EH (cell line): ENCODE data around the gene LSM14A.
"Not testable (repeated sequence)": the region's sequence is repeated elsewhere in the genome, so short reads cannot be mapped to it uniquely, and the experiment has no call there.

ENCODE experiments used
- DNase-seq: peaks from one replicate; pipeline ENCODE4 v3.0.0-alpha.2; 2015; ENCODE audit warnings: low read depth

The LSM14A gene

DNA sequence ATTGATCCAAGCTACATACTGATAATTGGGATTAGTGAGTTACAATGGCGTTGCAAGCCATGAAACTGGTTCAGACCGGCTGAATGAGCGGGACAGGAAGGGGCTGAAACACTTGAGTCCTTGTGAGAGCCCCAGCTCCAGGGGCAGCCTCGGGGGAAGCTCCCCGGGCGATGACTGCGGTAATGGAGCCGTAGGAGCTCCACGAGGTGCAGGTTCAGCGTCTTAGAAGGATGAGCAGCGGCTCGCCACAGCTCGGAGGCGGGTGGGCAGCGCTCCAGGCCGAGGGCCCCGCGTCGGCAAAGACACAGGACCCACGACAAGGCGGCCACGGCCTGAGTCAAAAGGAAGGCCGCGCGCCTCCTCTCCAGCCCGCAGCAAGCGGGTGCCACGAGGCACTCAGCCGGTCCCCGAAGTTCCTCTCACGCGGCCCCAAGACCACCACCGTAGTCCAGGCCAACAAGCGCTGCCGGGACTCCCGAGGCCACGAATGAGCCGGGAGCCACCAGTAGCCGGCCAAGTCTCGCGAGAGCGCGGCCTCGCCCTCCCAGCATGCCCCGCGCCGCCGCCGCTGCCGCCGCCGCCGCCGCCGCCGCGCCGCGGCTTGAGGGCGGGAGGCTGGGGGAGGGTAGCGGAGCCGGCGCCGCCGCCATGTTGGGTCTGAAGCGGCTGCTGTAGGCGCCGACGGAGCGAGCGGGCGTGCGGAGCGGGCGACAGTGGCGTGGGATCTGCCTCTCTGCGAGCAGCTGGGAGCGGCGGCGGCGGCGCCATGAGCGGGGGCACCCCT lies at the start of gene LSM14A:
Gene LSM14A (plus strand): TSS at position 628 of the 784 bp plus-strand sequence. CDS start 139 bp downstream, at position 767.
- DNase-seq = peak; percentile 91

- DNase-seq = no peak
Observed at GRCh38 chr19:34124828-34125227, 47.5 kb upstream of the LSM14A start.

DNA sequence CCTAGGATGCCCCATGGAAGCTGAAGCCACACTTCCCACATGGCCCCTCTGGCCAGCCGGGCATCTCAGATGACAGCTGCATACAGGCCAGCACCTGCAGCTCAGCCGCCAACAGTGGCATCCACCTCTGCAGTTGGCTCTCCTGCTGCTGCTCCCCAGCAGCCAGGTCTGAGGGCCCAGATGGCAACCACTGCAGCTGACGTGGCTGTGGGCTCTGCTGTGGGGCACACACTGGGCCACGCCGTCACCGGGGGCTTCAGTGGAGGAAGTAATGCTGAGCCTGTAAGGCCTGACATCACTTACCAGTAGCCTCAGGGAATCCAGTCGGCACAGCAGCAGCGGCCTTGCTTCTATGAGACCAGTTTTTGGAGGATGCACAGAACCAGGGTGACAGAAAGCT lies 45.3 kb upstream of the LSM14A start:
- DNase-seq = no peak

DNA sequence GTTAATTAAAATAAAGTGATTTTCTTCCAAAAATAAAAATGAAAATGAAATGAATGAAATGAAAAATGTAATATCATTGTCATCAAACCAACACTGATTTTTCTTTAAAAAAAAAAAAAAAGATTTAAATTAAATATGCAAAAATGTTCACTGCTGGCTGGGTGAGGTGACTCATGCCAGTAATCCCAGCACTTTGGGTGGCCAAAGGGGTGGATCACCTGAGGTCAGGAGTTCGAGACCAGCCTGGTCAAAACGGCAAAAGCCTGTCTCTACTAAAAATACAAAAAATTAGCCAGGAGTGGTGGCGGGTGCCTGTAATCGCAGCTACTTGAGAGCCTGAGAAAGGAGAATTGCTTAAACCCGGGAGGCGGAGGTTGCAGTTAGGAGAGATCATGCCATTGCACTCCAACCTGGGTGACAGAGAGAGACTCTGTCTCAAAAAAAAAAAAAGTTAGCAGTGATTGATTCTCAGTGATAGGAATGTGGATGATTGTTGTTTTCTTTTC lies 44.6 kb upstream of the LSM14A start:
- DNase-seq = no peak

GRCh38 chr19:34128558-34129250 lies 43.6 kb upstream of the LSM14A start:
- DNase-seq = peak; percentile 68

DNA sequence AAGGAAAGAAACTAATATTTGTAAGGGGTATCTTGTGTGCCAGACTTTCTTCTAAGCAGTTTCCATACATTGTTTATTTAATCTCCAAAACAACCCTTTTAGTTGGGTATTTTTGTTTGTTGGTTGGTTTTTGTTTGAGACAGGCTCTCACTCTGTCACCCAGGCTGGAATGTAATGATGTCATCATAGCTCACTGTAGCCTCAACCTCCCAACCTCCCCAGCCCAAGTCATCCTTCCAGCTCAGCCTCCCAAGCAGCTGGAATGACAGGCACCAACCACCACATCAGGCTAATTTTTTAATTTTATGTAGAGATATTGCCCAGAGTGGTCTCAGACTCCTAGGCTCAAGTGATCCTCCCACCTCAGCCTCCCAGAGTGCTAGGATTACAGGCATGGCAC lies 41.2 kb upstream of the LSM14A start:
- DNase-seq = peak; percentile 25

- DNase-seq = not testable (repeated sequence)
Observed at GRCh38 chr19:34132145-34132544, 40.2 kb upstream of the LSM14A start.

- not testable (repeated sequence) for DNase-seq
Observed at GRCh38 chr19:34132706-34133105, 39.6 kb upstream of the LSM14A start.

- peak; percentile 82 for DNase-seq
Observed at GRCh38 chr19:34134190-34135053, 37.9 kb upstream of the LSM14A start.

- no peak for DNase-seq
Observed at GRCh38 chr19:34135054-34135800, 37.1 kb upstream of the LSM14A start.

- DNase-seq = no peak
Observed at GRCh38 chr19:34135821-34136611, 36.3 kb upstream of the LSM14A start.

DNA sequence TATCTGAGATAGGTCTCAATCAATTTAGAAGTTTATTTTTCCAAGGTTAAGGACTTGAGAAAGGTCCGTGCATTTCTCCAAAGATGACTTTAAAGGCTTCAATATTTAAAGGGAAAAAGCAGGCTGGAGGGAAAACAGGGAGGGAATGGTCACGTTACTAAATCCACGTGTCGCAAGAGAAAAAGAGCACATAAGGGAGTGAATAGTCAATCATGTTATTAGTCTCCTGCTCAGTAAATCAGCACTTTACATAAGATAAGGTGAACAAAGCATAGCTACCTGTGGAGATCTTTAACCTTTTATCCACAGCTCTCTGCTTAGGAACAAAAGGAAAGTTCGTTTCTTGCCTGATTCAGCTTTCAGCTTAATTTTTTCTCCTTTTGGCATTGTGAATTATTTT lies 31.3 kb upstream of the LSM14A start:
- DNase-seq = no peak

DNA sequence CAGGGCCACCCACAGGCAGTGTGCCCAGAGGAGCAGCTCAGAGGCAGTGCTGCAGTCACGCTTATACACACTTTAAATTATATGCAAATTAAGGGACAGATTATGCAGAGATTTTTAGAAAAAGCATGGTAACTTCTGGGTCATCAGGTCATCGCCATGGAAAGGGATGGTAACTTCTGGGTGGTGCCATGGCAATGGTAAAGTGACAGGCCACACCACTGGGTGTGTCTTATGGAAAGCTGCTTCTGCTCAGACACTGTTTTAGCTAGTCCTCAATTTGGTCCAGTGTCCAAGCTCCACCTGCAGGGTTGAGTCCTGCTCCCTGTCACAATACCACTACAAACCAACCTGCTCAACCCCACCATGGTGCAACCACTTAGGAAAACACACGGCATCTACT lies 29.9 kb upstream of the LSM14A start:
- DNase-seq = no peak

- DNase-seq = peak; percentile 62
Observed at GRCh38 chr19:34145741-34146202, 26.5 kb upstream of the LSM14A start.

GRCh38 chr19:34148658-34149185 lies 23.6 kb upstream of the LSM14A start:
- no peak for DNase-seq

DNA sequence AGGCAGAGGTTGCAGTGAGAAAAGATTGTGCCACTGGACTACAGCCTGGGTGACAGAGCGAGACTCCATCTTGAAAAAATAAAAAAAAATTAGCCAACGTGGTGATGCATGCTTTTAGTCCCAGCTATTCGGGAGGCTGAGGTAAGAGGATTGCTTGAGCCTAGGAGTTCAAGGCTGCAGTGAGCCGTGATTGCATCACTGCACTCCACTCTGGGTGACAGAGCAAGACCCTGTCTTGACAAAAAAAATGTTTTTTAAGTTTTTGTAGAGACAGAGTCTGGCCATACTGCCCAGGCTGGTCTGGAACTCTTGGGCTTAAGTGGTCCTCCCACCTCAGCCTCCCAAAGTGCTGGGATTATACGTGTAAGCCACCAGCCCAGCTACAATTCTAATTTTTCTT lies 22.4 kb upstream of the LSM14A start:
- DNase-seq = no peak

- DNase-seq = no peak
Observed at GRCh38 chr19:34150558-34150957, 21.7 kb upstream of the LSM14A start.

DNA sequence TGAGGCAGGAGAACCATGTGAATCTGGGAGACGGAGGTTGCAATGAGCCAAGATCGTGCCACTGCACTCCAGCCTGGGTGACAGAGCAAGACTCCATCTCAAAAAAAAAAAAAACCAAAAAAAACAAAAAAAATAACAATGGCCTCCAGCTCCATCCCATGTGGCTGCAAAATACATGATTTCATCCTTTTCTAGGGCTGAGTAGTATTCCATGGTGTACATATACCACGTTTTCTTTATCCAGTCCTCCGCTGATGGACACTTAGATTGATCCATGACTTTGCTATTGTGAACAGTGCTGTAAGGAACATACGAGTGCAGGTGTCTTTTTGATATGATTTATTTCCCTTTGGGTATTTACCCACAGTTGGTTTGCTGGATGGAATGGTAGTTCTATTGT lies 20.9 kb upstream of the LSM14A start:
- no peak for DNase-seq

- no peak for DNase-seq
Observed at GRCh38 chr19:34154401-34154800, 17.9 kb upstream of the LSM14A start.

DNA sequence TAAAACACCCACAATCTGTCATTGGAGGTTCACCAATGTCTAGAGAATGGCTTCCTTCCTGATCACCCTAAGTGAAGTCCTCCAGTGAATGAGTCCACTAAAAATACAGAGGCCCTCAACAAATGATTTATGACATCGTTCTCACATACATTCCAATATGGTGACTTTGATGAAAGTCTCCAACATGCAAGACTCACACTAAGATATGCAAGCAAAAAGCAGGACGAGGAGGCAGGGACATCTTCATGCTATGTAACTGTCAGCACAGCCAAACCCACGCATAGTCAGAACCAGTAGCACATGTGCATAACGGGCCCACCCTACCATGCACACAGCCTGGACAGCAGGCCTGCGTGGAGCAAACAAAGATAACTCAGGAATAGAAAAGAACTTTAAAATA lies 16.6 kb upstream of the LSM14A start:
- DNase-seq = peak; percentile 84
